ENCODE data around the gene FAM168B. TPM values are rescaled to one million over a fixed set of nuclear protein-coding genes. Genes with fewer than 3 reads are reported as not detected.

The FAM168B gene
- polyA plus RNA-seq, 1 donor (not counting 4 experiments of a cell fraction or from before 2014, with no cell fraction given) = 50.8 TPM

GRCh38 chr2:131045286-131046027 is 47.8 kb downstream of the FAM168B start:
- no peaks in the 10 kb centered on the region for H3K4me1 ChIP-seq (ENCODE audit: control insufficient read depth, extremely low read depth, insufficient read depth, low read length)
- no peaks in the 10 kb centered on the region for H4K20me1 ChIP-seq (ENCODE audit: control insufficient read depth, extremely low read depth, insufficient read depth, low read length)
- H3K9me1 ChIP-seq (ENCODE audit: control insufficient read depth, extremely low read depth, insufficient read depth, low read length) = no peaks in the 10 kb centered on the region
- peaks cover 18 to 39% of the 10 kb centered on the region in 2 experiments for H3K36me3 ChIP-seq (ENCODE audit: control insufficient read depth in 2 of 2, extremely low read depth in 1 of 2, insufficient read depth in 2 of 2, low read length in 2 of 2)
- no peaks in the 10 kb centered on the region for H3K27me3 ChIP-seq (ENCODE audit: control insufficient read depth, extremely low read depth, insufficient read depth, low read length)
- no peak overlapping the region for H3K9ac ChIP-seq (ENCODE audit: control insufficient read depth, extremely low read depth, insufficient read depth, low read length)
- no peak overlapping the region for H3K27ac ChIP-seq (ENCODE audit: control insufficient read depth, insufficient read depth, low read length)
- no peak overlapping the region for H3K4me2 ChIP-seq (ENCODE audit: control insufficient read depth, extremely low read depth, insufficient read depth, low read depth, low read length)
- FAIRE-seq (no peak), DNase-seq (ENCODE audit: low read depth, low spot score) (no peak)
- TF ChIP-seq EZH2 (IDR thresholded peaks at IDR 0.05; ENCODE audit: low read length) (no peak), CTCF (optimal IDR thresholded peaks at IDR 0.05 in 1 of 3, IDR thresholded peaks at IDR 0.05 in 1 of 3, conservative IDR thresholded peaks at IDR 0.05 in 1 of 3; ENCODE audit: extremely low read depth in 1 of 3, insufficient read depth in 2 of 3, low read length in 3 of 3) (no peak)
- dilution Hi-C loops (cut with MboI; ENCODE audit: extremely low pct_ligation_motif_present, low sequenced_read_pairs) = no loop called here
- no peak overlapping the region for H3K4me3 ChIP-seq (ENCODE audit: control insufficient read depth in 2 of 3, extremely low read depth in 1 of 3, insufficient read depth in 2 of 3, low read depth in 1 of 3, low read length in 3 of 3)
- no peaks in the 10 kb centered on the region for H3K9me3 ChIP-seq (ENCODE audit: control insufficient read depth, low read depth, low read length)
- H2AFZ ChIP-seq (ENCODE audit: control insufficient read depth, low read length) = no peak overlapping the region
- no peaks in the 10 kb centered on the region for H3K79me2 ChIP-seq (ENCODE audit: control insufficient read depth, insufficient read depth, low read length)

GRCh38 chr2:131044757-131045150 is 48.5 kb downstream of the FAM168B start:
- Histone ChIP-seq H3K27ac (ENCODE audit: control insufficient read depth, insufficient read depth, low read length) (no peak overlapping the region), H3K9me3 (ENCODE audit: control insufficient read depth, low read depth, low read length) (no peaks in the 10 kb centered on the region), H3K27me3 (ENCODE audit: control insufficient read depth, extremely low read depth, insufficient read depth, low read length) (no peaks in the 10 kb centered on the region), H3K4me1 (ENCODE audit: control insufficient read depth, extremely low read depth, insufficient read depth, low read length) (no peaks in the 10 kb centered on the region), H3K9me1 (ENCODE audit: control insufficient read depth, extremely low read depth, insufficient read depth, low read length) (no peaks in the 10 kb centered on the region), H4K20me1 (ENCODE audit: control insufficient read depth, extremely low read depth, insufficient read depth, low read length) (no peaks in the 10 kb centered on the region), H3K36me3 (ENCODE audit: control insufficient read depth in 2 of 2, extremely low read depth in 1 of 2, insufficient read depth in 2 of 2, low read length in 2 of 2) (peaks cover 18 to 36% of the 10 kb centered on the region in 2 experiments), H3K9ac (ENCODE audit: control insufficient read depth, extremely low read depth, insufficient read depth, low read length) (no peak overlapping the region), H3K79me2 (ENCODE audit: control insufficient read depth, insufficient read depth, low read length) (no peaks in the 10 kb centered on the region), H3K4me2 (ENCODE audit: control insufficient read depth, extremely low read depth, insufficient read depth, low read depth, low read length) (no peak overlapping the region), H3K4me3 (ENCODE audit: control insufficient read depth in 2 of 3, extremely low read depth in 1 of 3, insufficient read depth in 2 of 3, low read depth in 1 of 3, low read length in 3 of 3) (no peak overlapping the region), H2AFZ (ENCODE audit: control insufficient read depth, low read length) (no peak overlapping the region)
- no peak for DNase-seq (ENCODE audit: low read depth, low spot score)
- TF ChIP-seq CTCF (optimal IDR thresholded peaks at IDR 0.05 in 1 of 3, IDR thresholded peaks at IDR 0.05 in 1 of 3, conservative IDR thresholded peaks at IDR 0.05 in 1 of 3; ENCODE audit: extremely low read depth in 1 of 3, insufficient read depth in 2 of 3, low read length in 3 of 3) (no peak), EZH2 (IDR thresholded peaks at IDR 0.05; ENCODE audit: low read length) (no peak)
- FAIRE-seq = no peak
- dilution Hi-C loops (cut with MboI; ENCODE audit: extremely low pct_ligation_motif_present, low sequenced_read_pairs) = no loop called here

All from keratinocyte (primary cell).